Heart left ventricle (tissue), 13 donors: ENCODE results near the gene TRAPPC2.

Experiments used
- POLR2A ChIP-seq, 2 donors: fragments of 450-650 bp; IDR thresholded peaks; one replicate each; pipeline ENCODE4 v1.6.1; 2017; ENCODE audit warnings: antibody characterized with exemption in 2 of 2, mild to moderate bottlenecking in 2 of 2, moderate library complexity in 2 of 2
- TF ChIP-seq, protein P1 (sequence below), 12 donors: fragments of 200-600 bp; sonication (generic) in 4 of 12; IDR thresholded peaks; one replicate each; pipeline versions ENCODE4 v1.5.0 to v1.8.0; 2018 to 2022; ENCODE audit warnings: antibody characterized with exemption in 12 of 12, mild to moderate bottlenecking in 5 of 12
- donor health status: ischemic (EF 13 %, LVEDD 7.1; RV severe dilation, severe dysfunction).
- donor health status: DM: no; HTN: yes; CAD: no.
- donor health status: DM: no; HTN: no; CAD: no.
- donor health status: ischemic (EF 25% LVEDD 6.9; RV normal size, moderate dysfunction).
- donor health status: ischemic (EF 25% LVEDD 5.7; RV mildly dilated, moderate dysfunction).
- donor health status: ischemic (EF 35%, LVEDD 5.7; RV mildly dilated, moderate dysfunction).
- donor health status: nonischemic (EF 11% LVEDD 7.7; RV severe dilation, severe dysfunction).
- donor health status: DM: yes; HTN: yes; CAD: no.
- donor health status: PGD.
- donor health status: ischemic (EF 29% LVEDD 5.4; RV normal size, mild dysfunction).
- donor health status: nonischemic (EF 23%, LVEDD 6.1; RV moderate dilation, normal function).

DNA sequence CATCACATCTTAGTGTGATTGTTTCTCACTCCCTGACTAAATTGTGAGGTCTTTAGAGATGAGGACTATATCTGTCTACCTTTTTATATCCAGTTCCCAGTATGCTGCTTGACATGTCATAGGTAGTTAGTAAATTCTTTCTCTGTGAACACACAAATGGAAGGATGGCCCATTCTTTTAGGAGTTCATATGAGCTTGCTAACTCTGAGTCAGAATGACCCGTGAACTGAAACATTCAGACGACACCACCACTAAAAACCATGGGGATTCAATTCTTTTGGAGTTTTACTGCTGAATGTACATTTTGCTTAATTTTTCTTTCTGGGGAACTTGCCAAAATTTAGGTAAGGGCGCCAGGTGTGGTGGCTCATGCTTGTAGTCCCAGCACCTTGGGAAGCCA lies 14.1 kb upstream of the TRAPPC2 start:
- TF ChIP-seq POLR2A (IDR thresholded peaks at IDR 0.05), result no peak
- TF ChIP-seq, protein P1, sequence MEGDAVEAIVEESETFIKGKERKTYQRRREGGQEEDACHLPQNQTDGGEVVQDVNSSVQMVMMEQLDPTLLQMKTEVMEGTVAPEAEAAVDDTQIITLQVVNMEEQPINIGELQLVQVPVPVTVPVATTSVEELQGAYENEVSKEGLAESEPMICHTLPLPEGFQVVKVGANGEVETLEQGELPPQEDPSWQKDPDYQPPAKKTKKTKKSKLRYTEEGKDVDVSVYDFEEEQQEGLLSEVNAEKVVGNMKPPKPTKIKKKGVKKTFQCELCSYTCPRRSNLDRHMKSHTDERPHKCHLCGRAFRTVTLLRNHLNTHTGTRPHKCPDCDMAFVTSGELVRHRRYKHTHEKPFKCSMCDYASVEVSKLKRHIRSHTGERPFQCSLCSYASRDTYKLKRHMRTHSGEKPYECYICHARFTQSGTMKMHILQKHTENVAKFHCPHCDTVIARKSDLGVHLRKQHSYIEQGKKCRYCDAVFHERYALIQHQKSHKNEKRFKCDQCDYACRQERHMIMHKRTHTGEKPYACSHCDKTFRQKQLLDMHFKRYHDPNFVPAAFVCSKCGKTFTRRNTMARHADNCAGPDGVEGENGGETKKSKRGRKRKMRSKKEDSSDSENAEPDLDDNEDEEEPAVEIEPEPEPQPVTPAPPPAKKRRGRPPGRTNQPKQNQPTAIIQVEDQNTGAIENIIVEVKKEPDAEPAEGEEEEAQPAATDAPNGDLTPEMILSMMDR (IDR thresholded peaks at IDR 0.05), result no peak
